Panc1 (cell line): ENCODE results near the gene BCL2. TPM values are rescaled to one million over a fixed set of nuclear protein-coding genes. Genes with fewer than 3 reads are reported as not detected.

Experiments used
- ATAC-seq: fragments of 200-7000 bp; cut with Tn5 transposase; 2 replicates; pipeline ENCODE4 v1.9.1; 2020; ENCODE audit warnings: mild to moderate bottlenecking, moderate library complexity
- BruUV-seq: library from RNA; stranded (reverse); fragments of 400-500 nt; replicated peaks from 2 replicates; lab custom pipeline; 2021; lab: Mats Ljungman, UMichigan
- CTCF ChIA-PET: fragments of 300-600 bp; sonication (Branson Sonifier 250); formaldehyde crosslinking; loops from one replicate; lab custom pipeline; 2022; ENCODE audit warnings: antibody characterized with exemption; lab: Charles Lee
- POLR2A ChIA-PET: fragments of 300-600 bp; sonication (Branson Sonifier 250); formaldehyde crosslinking; loops from one replicate; lab custom pipeline; 2022; ENCODE audit warnings: antibody characterized with exemption; lab: Charles Lee
- DNase-seq: peaks from one replicate; pipeline ENCODE4 v3.0.0-alpha.2; 2010; ENCODE audit warnings: low read depth, low spot score
- H3K27ac ChIP-seq: 2 replicates; pipeline ENCODE4 v1.5.1; 2011; ENCODE audit warnings: mild to moderate bottlenecking, low read length, inconsistent platforms
- H3K27me3 ChIP-seq: fragments of 200-500 bp; sonication (Bioruptor generic); 2 replicates; pipeline ENCODE4 v1.6.0; 2014; ENCODE audit warnings: low read length, inconsistent platforms; ENCODE audit not compliant: control insufficient read depth, insufficient read depth
- H3K36me3 ChIP-seq: fragments of 200-500 bp; sonication (Bioruptor generic); 2 replicates; pipeline ENCODE4 v1.5.1; 2014; ENCODE audit warnings: inconsistent platforms, mild to moderate bottlenecking, low read length, moderate library complexity; ENCODE audit not compliant: control insufficient read depth, insufficient read depth
- H3K4me1 ChIP-seq: 2 replicates; pipeline ENCODE4 v1.5.1; 2011; ENCODE audit warnings: inconsistent platforms, mild to moderate bottlenecking, low read length, moderate library complexity; ENCODE audit not compliant: control insufficient read depth, insufficient read depth
- H3K4me3 ChIP-seq, 2 experiments: 2 replicates each; pipeline ENCODE4 v1.5.1; 2011 to 2012; ENCODE audit warnings: low read depth in 2 of 2, low read length in 2 of 2, mild to moderate bottlenecking in 2 of 2, inconsistent platforms in 1 of 2, moderate library complexity in 1 of 2
- H3K9me3 ChIP-seq: fragments of 200-500 bp; sonication (Bioruptor generic); 2 replicates; pipeline ENCODE4 v1.5.1; 2014; ENCODE audit warnings: low read depth, mild to moderate bottlenecking, inconsistent platforms, low read length, moderate library complexity; ENCODE audit not compliant: control insufficient read depth, insufficient read depth
- CTCF ChIP-seq: fragments of 450-650 bp; IDR thresholded peaks from 2 replicates; pipeline ENCODE4 v1.5.1; 2017; ENCODE audit warnings: mild to moderate bottlenecking
- POLR2AphosphoS5 ChIP-seq: IDR thresholded peaks from 2 replicates; pipeline ENCODE4 v1.6.1; 2012; ENCODE audit warnings: mild to moderate bottlenecking, low read depth, low read length, moderate library complexity
- REST ChIP-seq, 2 experiments: IDR thresholded peaks; 2 replicates each; pipeline ENCODE4 v1.6.1; 2011 to 2012; ENCODE audit warnings: low read depth in 2 of 2, control low read depth in 1 of 2, low read length in 1 of 2, mild to moderate bottlenecking in 1 of 2, moderate library complexity in 1 of 2; ENCODE audit not compliant: insufficient read depth in 1 of 2
- SIN3A ChIP-seq: IDR thresholded peaks from 2 replicates; pipeline ENCODE4 v1.6.1; 2012; ENCODE audit warnings: low read depth, mild to moderate bottlenecking, low read length, moderate library complexity, borderline replicate concordance; ENCODE audit not compliant: insufficient read depth
- TCF7L2 ChIP-seq: IDR thresholded peaks from 2 replicates; pipeline ENCODE4 v1.6.1; 2011; ENCODE audit warnings: mild to moderate bottlenecking, low read depth, low read length, inconsistent platforms
- in situ Hi-C: cut with HindIII; loops from 2 replicates; pipeline ENCODE4 v1.10.0; 2016; ENCODE audit warnings: low sequenced_read_pairs, low pct_unique_long_range_greater_than_20kb
- intact Hi-C: fragments of 100-400 bp; cut with micrococcal nuclease; formaldehyde crosslinking; loops from one replicate; pipeline ENCODE4 v1.10.0; 2022; ENCODE audit not compliant: unreplicated experiment
- total RNA-seq: library from RNA; stranded (reverse); gene quantifications from one replicate; pipeline ENCODE4 v1.2.1, GENCODE V29; 2021; ENCODE audit not compliant: unreplicated experiment

BCL2 gene
- total RNA-seq, 1 experiment from 2014 or later: 0.72 TPM

- Histone ChIP-seq H3K27me3 (peaks cover 2% of the 10 kb centered on the region), H3K4me1 (no peaks in the 10 kb centered on the region), H3K36me3 (no peaks in the 10 kb centered on the region), H3K27ac (no peak overlapping the region), H3K4me3 (no peak overlapping the region), H3K9me3 (no peaks in the 10 kb centered on the region)
- no TSS peak for BruUV-seq
- in situ Hi-C loops: no loop called here
- ChIA-PET POLR2A (no interaction called here), CTCF (no interaction called here)
- ATAC-seq: no peak
- intact Hi-C loops: no loop called here
- no peak for DNase-seq
- TF ChIP-seq SIN3A (no peak), POLR2AphosphoS5 (no peak), TCF7L2 (no peak), CTCF (no peak), REST (IDR thresholded peaks at IDR 0.05; ENCODE audit: insufficient read depth in 1 of 2, low read depth in 2 of 2, low read length in 1 of 2) (no peak)
Observed at GRCh38 chr18:63284827-63285733, 34.5 kb downstream of the BCL2 start.

- Histone ChIP-seq H3K27ac (no peak overlapping the region), H3K36me3 (no peaks in the 10 kb centered on the region), H3K27me3 (peaks cover 2% of the 10 kb centered on the region), H3K9me3 (no peaks in the 10 kb centered on the region), H3K4me1 (no peaks in the 10 kb centered on the region), H3K4me3 (no peak overlapping the region)
- in situ Hi-C loops (no loop called here), intact Hi-C loops (no loop called here)
- ChIA-PET CTCF (no interaction called here), POLR2A (no interaction called here)
- no peak for TF ChIP-seq CTCF
- no peak for TF ChIP-seq SIN3A
- DNase-seq (no peak), ATAC-seq (no peak)
- no TSS peak for BruUV-seq
Observed at GRCh38 chr18:63284173-63284799, 35.3 kb downstream of the BCL2 start.
